K562 (cell line): ENCODE measurements around the gene CCDC3.

Experiments
- CTCF ChIP-seq, 3 experiments: IDR thresholded peaks in 2 of 3; conservative IDR thresholded peaks in 1 of 3; 2 replicates each; pipeline ENCODE4 v1.5.1; 2011 to 2012; ENCODE audit warnings: low read length in 3 of 3, mild to moderate bottlenecking in 3 of 3, control low read depth in 2 of 3, improper control_type of control experiment in 1 of 3, inconsistent platforms in 1 of 3, low read depth in 1 of 3, mixed read lengths in 1 of 3, moderate library complexity in 1 of 3; ENCODE audit not compliant: insufficient read depth in 2 of 3
- EGR1 ChIP-seq: fragments of 450-650 bp; conservative IDR thresholded peaks from 2 replicates; pipeline ENCODE4 v1.6.1; 2017; ENCODE audit warnings: mild to moderate bottlenecking
- EP300 ChIP-seq: IDR thresholded peaks from 2 replicates; pipeline ENCODE4 v1.6.1; 2012; ENCODE audit warnings: low read length, improper control_type of control experiment
- FOXK2 ChIP-seq, 2 experiments: fragments of 450-650 bp; IDR thresholded peaks in 1 of 2; conservative IDR thresholded peaks in 1 of 2; 2 replicates each; pipeline ENCODE4 v1.6.1; 2016; ENCODE audit warnings: low read depth in 2 of 2, mild to moderate bottlenecking in 1 of 2
- JUNB ChIP-seq: fragments of 450-650 bp; formaldehyde crosslinking; conservative IDR thresholded peaks from 2 replicates; pipeline ENCODE4 v1.4.0; 2020; ENCODE audit warnings: mild to moderate bottlenecking
- KDM2B ChIP-seq: fragments of 250-450 bp; sonication (Bioruptor Pico); IDR thresholded peaks from 2 replicates; pipeline ENCODE4 v1.8.0; 2021; ENCODE audit warnings: mild to moderate bottlenecking, moderate library complexity
- NRF1 ChIP-seq, 2 experiments: fragments of 450-650 bp; IDR thresholded peaks in 1 of 2; conservative IDR thresholded peaks in 1 of 2; 2 replicates each; pipeline ENCODE4 v1.6.1; 2014; ENCODE audit warnings: mild to moderate bottlenecking in 2 of 2
- TAF1 ChIP-seq: IDR thresholded peaks from 2 replicates; pipeline ENCODE4 v1.6.1; 2011; ENCODE audit warnings: mild to moderate bottlenecking, low read length, moderate library complexity; ENCODE audit not compliant: insufficient read depth, control insufficient read depth, severe bottlenecking; ENCODE audit errors: extremely low read depth
- TCF7 ChIP-seq: sonication (generic); IDR thresholded peaks from 2 replicates; pipeline ENCODE4 v1.6.1; 2016; ENCODE audit warnings: antibody characterized with exemption, borderline replicate concordance
- USF2 ChIP-seq: sonication (generic); formaldehyde crosslinking; IDR thresholded peaks from 2 replicates; pipeline ENCODE4 v1.5.0; 2020; ENCODE audit warnings: missing genetic modification reagents
- ZNF639 ChIP-seq, 2 experiments: fragments of 200-800 bp in 1 of 2; sonication (Bioruptor generic) in 1 of 2; sonication (generic) in 1 of 2; formaldehyde crosslinking in 1 of 2; IDR thresholded peaks in 1 of 2; conservative IDR thresholded peaks in 1 of 2; 2 replicates each; pipeline versions ENCODE4 v1.5.0 to v1.6.1; 2016 to 2020; ENCODE audit warnings: missing compliant biosample characterization in 1 of 2, missing genetic modification characterization in 1 of 2, missing genetic modification reagents in 1 of 2

GRCh38 chr10:13039761-13040160 is 38.2 kb upstream of the CCDC3 start:
- TF ChIP-seq CTCF (IDR thresholded peaks at IDR 0.05 in 2 of 3, conservative IDR thresholded peaks at IDR 0.05 in 1 of 3; ENCODE audit: insufficient read depth in 2 of 3, low read depth in 1 of 3, low read length in 3 of 3) (no peak), TCF7 (no peak), NRF1 (conservative IDR thresholded peaks at IDR 0.05 in 1 of 2, IDR thresholded peaks at IDR 0.05 in 1 of 2) (no peak), FOXK2 (conservative IDR thresholded peaks at IDR 0.05 in 1 of 2, IDR thresholded peaks at IDR 0.05 in 1 of 2; ENCODE audit: low read depth in 2 of 2) (no peak), TAF1 (no peak), EGR1 (no peak), JUNB (CRISPR knock-in tag) (no peak), KDM2B (no peak), ZNF639 (CRISPR knock-in tag; conservative IDR thresholded peaks at IDR 0.05 in 1 of 2, IDR thresholded peaks at IDR 0.05 in 1 of 2) (no peak), USF2 (CRISPR knock-in tag) (no peak), EP300 (no peak)
